Keratinocyte (primary cell): ENCODE results near the gene GAB2. TPM values are rescaled to one million over a fixed set of nuclear protein-coding genes. Genes with fewer than 3 reads are reported as not detected.

Experiments
- DNase-seq: peaks from one replicate; pipeline ENCODE4 v3.0.0-alpha.2; 2011; ENCODE audit warnings: low read depth, missing footprints, low spot score
- FAIRE-seq: peaks from 2 replicates; lab custom pipeline; 2011; peaks lifted over from hg19 to GRCh38; lab: Jason Lieb, UNC
- H2AFZ ChIP-seq: 2 replicates; pipeline ENCODE4 v1.6.0; 2012; ENCODE audit warnings: low read length, control low read depth, inconsistent platforms; ENCODE audit not compliant: control insufficient read depth
- H3K27ac ChIP-seq: 2 replicates; pipeline ENCODE4 v1.5.1; 2011; ENCODE audit warnings: low read length; ENCODE audit not compliant: control insufficient read depth, insufficient read depth
- H3K27me3 ChIP-seq: 3 replicates; pipeline ENCODE4 v1.6.0; 2011; ENCODE audit warnings: low read length; ENCODE audit not compliant: control insufficient read depth, insufficient read depth; ENCODE audit errors: extremely low read depth
- H3K36me3 ChIP-seq, 2 experiments: 2 replicates in 1 of 2; 3 replicates in 1 of 2; pipeline ENCODE4 v1.5.1; 2011; ENCODE audit warnings: low read length in 2 of 2, mild to moderate bottlenecking in 1 of 2; ENCODE audit not compliant: control insufficient read depth in 2 of 2, insufficient read depth in 2 of 2; ENCODE audit errors: extremely low read depth in 1 of 2
- H3K4me1 ChIP-seq: 3 replicates; pipeline ENCODE4 v1.5.1; 2011; ENCODE audit warnings: low read length; ENCODE audit not compliant: control insufficient read depth, insufficient read depth; ENCODE audit errors: extremely low read depth
- H3K4me2 ChIP-seq: 3 replicates; pipeline ENCODE4 v1.6.0; 2011; ENCODE audit warnings: low read depth, low read length; ENCODE audit not compliant: control insufficient read depth, insufficient read depth; ENCODE audit errors: extremely low read depth
- H3K4me3 ChIP-seq, 3 experiments: fragments of 200-600 bp in 1 of 3; sonication (generic) in 1 of 3; 2 replicates in 2 of 3; 3 replicates in 1 of 3; pipeline ENCODE4 v1.5.1; 2011 to 2016; ENCODE audit warnings: low read length in 3 of 3, mild to moderate bottlenecking in 3 of 3, control low read depth in 2 of 3, inconsistent platforms in 1 of 3, low read depth in 1 of 3, mixed read lengths in 1 of 3, mixed run types in 1 of 3, moderate library complexity in 1 of 3; ENCODE audit not compliant: control insufficient read depth in 2 of 3, insufficient read depth in 2 of 3; ENCODE audit errors: extremely low read depth in 1 of 3
- H3K79me2 ChIP-seq: 2 replicates; pipeline ENCODE4 v1.6.0; 2012; ENCODE audit warnings: low read length; ENCODE audit not compliant: control insufficient read depth, insufficient read depth
- H3K9ac ChIP-seq: 3 replicates; pipeline ENCODE4 v1.6.0; 2011; ENCODE audit warnings: low read length; ENCODE audit not compliant: control insufficient read depth, insufficient read depth; ENCODE audit errors: extremely low read depth
- H3K9me1 ChIP-seq: 3 replicates; pipeline ENCODE4 v1.6.0; 2011; ENCODE audit warnings: low read length; ENCODE audit not compliant: control insufficient read depth, insufficient read depth; ENCODE audit errors: extremely low read depth
- H3K9me3 ChIP-seq: 2 replicates; pipeline ENCODE4 v1.5.1; 2012; ENCODE audit warnings: low read depth, low read length; ENCODE audit not compliant: control insufficient read depth
- H4K20me1 ChIP-seq: 3 replicates; pipeline ENCODE4 v1.6.0; 2011; ENCODE audit warnings: low read length; ENCODE audit not compliant: control insufficient read depth, insufficient read depth; ENCODE audit errors: extremely low read depth
- EZH2 ChIP-seq: IDR thresholded peaks from one replicate; pipeline ENCODE4 v1.6.1; 2012; ENCODE audit warnings: inconsistent platforms, mild to moderate bottlenecking, low read length, moderate library complexity
- dilution Hi-C: fragments of 300-500 bp; cut with MboI; formaldehyde crosslinking; loops from one replicate; pipeline ENCODE4 v1.7.0; 2020; ENCODE audit warnings: low sequenced_read_pairs; ENCODE audit not compliant: extremely low pct_ligation_motif_present
- polyA plus RNA-seq, 5 experiments: library from polyadenylated mRNA; depleted of rRNA in 3 of 5; stranded (reverse) in 3 of 5; stranded (forward) in 1 of 5; unstranded in 1 of 5; fragments of >200 nt; gene quantifications; 1 replicate in 1 of 5; 2 replicates in 3 of 5; 3 replicates in 1 of 5; pipeline versions ENCODE4 v1.2.1 to v1.2.3, GENCODE V29; 2011 to 2012; ENCODE audit warnings: missing spikeins in 2 of 5, low read depth in 1 of 5, low replicate concordance in 1 of 5
- TF ChIP-seq, protein P1 (sequence below), 3 experiments: IDR thresholded peaks in 1 of 3; conservative IDR thresholded peaks in 1 of 3; optimal IDR thresholded peaks in 1 of 3; 2 replicates in 2 of 3; 3 replicates in 1 of 3; pipeline versions ENCODE3 to v1.5.1; 2011; ENCODE audit warnings: low read length in 3 of 3, mild to moderate bottlenecking in 3 of 3, moderate library complexity in 2 of 3, control low read depth in 1 of 3, inconsistent platforms in 1 of 3; ENCODE audit not compliant: insufficient read depth in 2 of 3; ENCODE audit errors: extremely low read depth in 1 of 3

The GAB2 gene
- polyA plus RNA-seq, 1 donor (not counting 4 experiments of a cell fraction or from before 2014, with no cell fraction given), result 0.68 TPM

GRCh38 chr11:78427615-78428265 lies 10.1 kb upstream of the GAB2 start:
- H3K36me3 ChIP-seq, result no peaks in the 10 kb centered on the region
- no peak overlapping the region for H3K27ac ChIP-seq
- no peak overlapping the region for H3K4me3 ChIP-seq
- H4K20me1 ChIP-seq, result no peaks in the 10 kb centered on the region
- no peak overlapping the region for H3K4me2 ChIP-seq
- no peaks in the 10 kb centered on the region for H3K9me3 ChIP-seq
- peaks cover 11% of the 10 kb centered on the region for H3K4me1 ChIP-seq
- DNase-seq, result no peak
- no peaks in the 10 kb centered on the region for H3K27me3 ChIP-seq
- no peaks in the 10 kb centered on the region for H3K79me2 ChIP-seq
- FAIRE-seq, result no peak
- H3K9me1 ChIP-seq, result no peaks in the 10 kb centered on the region
- dilution Hi-C loops, result no loop called here
- H2AFZ ChIP-seq, result no peak overlapping the region
- no peak overlapping the region for H3K9ac ChIP-seq
- TF ChIP-seq, protein P1, sequence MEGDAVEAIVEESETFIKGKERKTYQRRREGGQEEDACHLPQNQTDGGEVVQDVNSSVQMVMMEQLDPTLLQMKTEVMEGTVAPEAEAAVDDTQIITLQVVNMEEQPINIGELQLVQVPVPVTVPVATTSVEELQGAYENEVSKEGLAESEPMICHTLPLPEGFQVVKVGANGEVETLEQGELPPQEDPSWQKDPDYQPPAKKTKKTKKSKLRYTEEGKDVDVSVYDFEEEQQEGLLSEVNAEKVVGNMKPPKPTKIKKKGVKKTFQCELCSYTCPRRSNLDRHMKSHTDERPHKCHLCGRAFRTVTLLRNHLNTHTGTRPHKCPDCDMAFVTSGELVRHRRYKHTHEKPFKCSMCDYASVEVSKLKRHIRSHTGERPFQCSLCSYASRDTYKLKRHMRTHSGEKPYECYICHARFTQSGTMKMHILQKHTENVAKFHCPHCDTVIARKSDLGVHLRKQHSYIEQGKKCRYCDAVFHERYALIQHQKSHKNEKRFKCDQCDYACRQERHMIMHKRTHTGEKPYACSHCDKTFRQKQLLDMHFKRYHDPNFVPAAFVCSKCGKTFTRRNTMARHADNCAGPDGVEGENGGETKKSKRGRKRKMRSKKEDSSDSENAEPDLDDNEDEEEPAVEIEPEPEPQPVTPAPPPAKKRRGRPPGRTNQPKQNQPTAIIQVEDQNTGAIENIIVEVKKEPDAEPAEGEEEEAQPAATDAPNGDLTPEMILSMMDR (optimal IDR thresholded peaks at IDR 0.05 in 1 of 3, IDR thresholded peaks at IDR 0.05 in 1 of 3, conservative IDR thresholded peaks at IDR 0.05 in 1 of 3; ENCODE audit: extremely low read depth in 1 of 3, insufficient read depth in 2 of 3, low read length in 3 of 3), result no peak
- no peak for TF ChIP-seq EZH2

- no peaks in the 10 kb centered on the region for H4K20me1 ChIP-seq
- H3K9me1 ChIP-seq, result no peaks in the 10 kb centered on the region
- no peak for TF ChIP-seq EZH2
- TF ChIP-seq, protein P1 (optimal IDR thresholded peaks at IDR 0.05 in 1 of 3, IDR thresholded peaks at IDR 0.05 in 1 of 3, conservative IDR thresholded peaks at IDR 0.05 in 1 of 3; ENCODE audit: extremely low read depth in 1 of 3, insufficient read depth in 2 of 3, low read length in 3 of 3), result no peak
- no peak overlapping the region for H3K4me3 ChIP-seq
- no peaks in the 10 kb centered on the region for H3K27me3 ChIP-seq
- DNase-seq, result no peak
- no peak overlapping the region for H2AFZ ChIP-seq
- H3K9me3 ChIP-seq, result no peaks in the 10 kb centered on the region
- H3K4me2 ChIP-seq, result no peak overlapping the region
- no peaks in the 10 kb centered on the region for H3K79me2 ChIP-seq
- H3K9ac ChIP-seq, result no peak overlapping the region
- H3K4me1 ChIP-seq, result peaks cover 8% of the 10 kb centered on the region
- dilution Hi-C loops, result no loop called here
- no peaks in the 10 kb centered on the region for H3K36me3 ChIP-seq
- FAIRE-seq, result no peak
- no peak overlapping the region for H3K27ac ChIP-seq
Observed at GRCh38 chr11:78426845-78427244, 9.2 kb upstream of the GAB2 start.
